Sigmoid colon (tissue), 7 donors: ENCODE measurements around the gene FSTL3. TPM values are rescaled to one million over a fixed set of nuclear protein-coding genes. Genes with fewer than 3 reads are reported as not detected.
"Not testable (repeated sequence)": the region's sequence is repeated elsewhere in the genome, so short reads cannot be mapped to it uniquely, and the experiment has no call there.

ENCODE experiments used
- DNase-seq: peaks from one replicate; pipeline ENCODE4 v3.0.0-alpha.2; 2019
- H3K27ac ChIP-seq, 4 donors: fragments of 200-600 bp; sonication (generic); one replicate each; pipeline ENCODE4 v1.5.1; 2016 to 2019; ENCODE audit warnings: mild to moderate bottlenecking in 1 of 4
- H3K27me3 ChIP-seq, 3 donors: fragments of 200-600 bp; sonication (generic); one replicate each; pipeline ENCODE4 v1.5.1; 2019; ENCODE audit warnings: mild to moderate bottlenecking in 1 of 3
- H3K36me3 ChIP-seq, 4 donors: fragments of 200-600 bp; sonication (generic); one replicate each; pipeline ENCODE4 v1.5.1; 2016 to 2019
- H3K4me1 ChIP-seq, 4 donors: fragments of 200-600 bp; sonication (generic); one replicate each; pipeline ENCODE4 v1.5.1; 2017 to 2019
- H3K4me3 ChIP-seq, 4 donors: fragments of 200-600 bp; sonication (generic); one replicate each; pipeline ENCODE4 v1.5.1; 2017 to 2019; ENCODE audit warnings: mild to moderate bottlenecking in 2 of 4, moderate library complexity in 1 of 4
- H3K9me3 ChIP-seq, 4 donors: fragments of 200-600 bp in 3 of 4; sonication (generic) in 3 of 4; one replicate each; pipeline versions ENCODE4 v1.5.1 to v1.6.1; 2013 to 2019
- EP300 ChIP-seq, 4 donors: sonication (generic); formaldehyde crosslinking; IDR thresholded peaks; one replicate each; pipeline ENCODE4 v1.6.1; 2017; ENCODE audit warnings: antibody characterized with exemption in 4 of 4
- POLR2A ChIP-seq, 2 donors: fragments of 450-650 bp; IDR thresholded peaks; one replicate each; pipeline ENCODE4 v1.6.1; 2016; ENCODE audit warnings: antibody characterized with exemption in 2 of 2, mild to moderate bottlenecking in 2 of 2, moderate library complexity in 2 of 2
- POLR2AphosphoS5 ChIP-seq, 4 donors: sonication (generic); formaldehyde crosslinking; IDR thresholded peaks; one replicate each; pipeline ENCODE4 v1.6.1; 2017; ENCODE audit warnings: antibody characterized with exemption in 4 of 4
- WGBS, 2 donors: extraction: QIAGEN DNeasy Blood & Tissue Kit; methylation state at CpG; one replicate each; pipeline ENCODE4 v1.1.7; 2013; 5-methylcytosine and 5-hydroxymethylcytosine counted together
- intact Hi-C: fragments of 100-400 bp; cut with DNase I; formaldehyde crosslinking; loops from one replicate; pipeline ENCODE4 v1.15.1; 2023
- polyA plus RNA-seq, 3 donors: library from polyadenylated mRNA; stranded (reverse); fragments of 200-250 nt; gene quantifications; one replicate each; pipeline ENCODE4 v1.2.3, GENCODE V29; 2013
- total RNA-seq, 4 donors: library from RNA; depleted of rRNA; stranded (reverse); fragments of >200 nt; gene quantifications; one replicate each; pipeline ENCODE4 v1.1.0, GENCODE V29; 2016
- TF ChIP-seq, protein P1 (sequence below), 4 experiments: fragments of 450-650 bp in 3 of 4; fragments of 200-600 bp in 1 of 4; IDR thresholded peaks; one replicate each; pipeline ENCODE4 v1.5.1; 2016 to 2019; ENCODE audit warnings: antibody characterized with exemption in 4 of 4, mild to moderate bottlenecking in 3 of 4, moderate library complexity in 2 of 4
- donor health status: healthy with polysubstance abuse.
- donor health status: Bipolar disorder and iron deficiency.
- donor health status: healthy.

The FSTL3 gene
- total and polyA plus RNA-seq, 7 donors = 1.6 to 118 (median 35.7) TPM

DNA sequence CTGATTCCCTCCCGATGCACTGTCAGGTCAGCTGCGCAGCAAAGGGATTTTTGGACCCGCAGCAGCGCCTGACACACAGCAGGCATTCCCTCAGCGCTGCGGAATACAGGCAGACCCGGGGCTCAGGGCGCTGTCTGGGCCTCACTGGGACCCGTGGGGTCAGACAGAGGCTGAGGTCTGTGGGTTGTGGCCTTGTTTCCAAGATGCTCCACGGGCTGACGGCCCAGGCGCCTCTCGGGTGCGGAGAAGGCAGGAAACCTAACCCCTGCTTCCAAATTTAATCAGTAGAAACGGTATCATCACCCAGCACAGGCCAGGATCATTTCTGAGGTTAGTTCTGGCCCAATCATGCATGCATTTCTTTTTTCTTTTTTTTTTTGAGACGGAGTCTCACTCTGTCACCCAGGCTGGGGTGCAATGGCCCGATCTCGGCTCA, 12.5 kb upstream of the FSTL3 start:
- Histone ChIP-seq H3K9me3 (no peaks in the 10 kb centered on the region), H3K4me1 (peaks cover 0 to 59% (median 55%) of the 10 kb centered on the region in 4 donors), H3K36me3 (no peaks in the 10 kb centered on the region), H3K27ac (peak overlapping the region; percentile 96 to 99 (median 96)), H3K4me3 (peak overlapping the region; percentile 39 to 100 (median 90)), H3K27me3 (no peaks in the 10 kb centered on the region)
- TF ChIP-seq POLR2A (IDR thresholded peaks at IDR 0.05) (no peak), POLR2AphosphoS5 (IDR thresholded peaks at IDR 0.05) (no peak), EP300 (IDR thresholded peaks at IDR 0.05) (no peak)
- TF ChIP-seq, protein P1, sequence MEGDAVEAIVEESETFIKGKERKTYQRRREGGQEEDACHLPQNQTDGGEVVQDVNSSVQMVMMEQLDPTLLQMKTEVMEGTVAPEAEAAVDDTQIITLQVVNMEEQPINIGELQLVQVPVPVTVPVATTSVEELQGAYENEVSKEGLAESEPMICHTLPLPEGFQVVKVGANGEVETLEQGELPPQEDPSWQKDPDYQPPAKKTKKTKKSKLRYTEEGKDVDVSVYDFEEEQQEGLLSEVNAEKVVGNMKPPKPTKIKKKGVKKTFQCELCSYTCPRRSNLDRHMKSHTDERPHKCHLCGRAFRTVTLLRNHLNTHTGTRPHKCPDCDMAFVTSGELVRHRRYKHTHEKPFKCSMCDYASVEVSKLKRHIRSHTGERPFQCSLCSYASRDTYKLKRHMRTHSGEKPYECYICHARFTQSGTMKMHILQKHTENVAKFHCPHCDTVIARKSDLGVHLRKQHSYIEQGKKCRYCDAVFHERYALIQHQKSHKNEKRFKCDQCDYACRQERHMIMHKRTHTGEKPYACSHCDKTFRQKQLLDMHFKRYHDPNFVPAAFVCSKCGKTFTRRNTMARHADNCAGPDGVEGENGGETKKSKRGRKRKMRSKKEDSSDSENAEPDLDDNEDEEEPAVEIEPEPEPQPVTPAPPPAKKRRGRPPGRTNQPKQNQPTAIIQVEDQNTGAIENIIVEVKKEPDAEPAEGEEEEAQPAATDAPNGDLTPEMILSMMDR (IDR thresholded peaks at IDR 0.05) = no peak
- intact Hi-C loops = loop anchor here (2.0 to 5.0 kb wide), 4 partner anchors 17 to 134 kb away; partner anchors contain the start of genes FGF22, PALM and PTBP1
- DNase-seq = no peak
- 48 to 62% methylated on average over 18 of the region's 18 CpGs for WGBS, 2 donors

DNA sequence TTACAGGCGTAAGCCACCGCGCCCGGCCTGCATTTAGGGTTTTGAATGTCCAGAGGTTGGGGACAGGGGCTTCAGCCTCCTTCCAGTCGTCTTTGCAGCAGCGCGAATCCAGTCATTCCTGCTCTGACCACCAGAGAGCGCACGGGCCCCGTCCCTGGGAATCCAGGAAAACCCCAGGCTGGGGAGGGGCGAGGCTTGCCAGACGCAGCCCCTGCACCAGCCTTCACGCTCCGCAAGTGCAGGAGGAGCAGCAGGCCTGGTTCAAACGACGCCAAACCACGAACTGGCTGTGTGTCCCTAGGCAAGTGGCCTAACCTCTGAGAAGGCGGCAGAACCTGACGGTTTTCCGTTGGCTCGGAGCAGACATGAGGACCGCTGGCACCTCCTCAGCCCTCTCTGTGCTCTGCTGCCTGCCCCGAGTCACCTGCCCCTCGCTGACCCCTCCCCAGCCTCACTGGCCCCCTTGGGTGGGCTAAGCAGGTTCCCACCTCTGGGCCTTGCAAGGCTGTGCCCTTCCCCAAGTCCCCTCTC, 11.2 kb upstream of the FSTL3 start:
- 1 to 12% methylated on average over 24 of the region's 24 CpGs for WGBS, 2 donors
- peaks cover 0 to 46% (median 42%) of the 10 kb centered on the region in 4 donors for H3K4me1 ChIP-seq
- H3K27ac ChIP-seq = peak overlapping the region; percentile 10 to 99 (median 67)
- peak overlapping the region in 3 of 4 donors; percentile 21 to 36 (median 29) for H3K4me3 ChIP-seq
- intact Hi-C loops = loop anchor here (1.0 to 5.0 kb wide), 3 partner anchors 16 to 132 kb away; partner anchors contain the start of gene PTBP1
- H3K27me3 ChIP-seq = no peaks in the 10 kb centered on the region
- peak; percentile 88 for DNase-seq
- TF ChIP-seq POLR2A (IDR thresholded peaks at IDR 0.05) (no peak), EP300 (IDR thresholded peaks at IDR 0.05) (no peak), POLR2AphosphoS5 (IDR thresholded peaks at IDR 0.05) (peak in 2 of 4 donors; percentile 23 to 24)
- TF ChIP-seq, protein P1 (IDR thresholded peaks at IDR 0.05) = peak; percentile 92 to 98 (median 96)
- H3K9me3 ChIP-seq = no peaks in the 10 kb centered on the region
- no peaks in the 10 kb centered on the region for H3K36me3 ChIP-seq

DNA sequence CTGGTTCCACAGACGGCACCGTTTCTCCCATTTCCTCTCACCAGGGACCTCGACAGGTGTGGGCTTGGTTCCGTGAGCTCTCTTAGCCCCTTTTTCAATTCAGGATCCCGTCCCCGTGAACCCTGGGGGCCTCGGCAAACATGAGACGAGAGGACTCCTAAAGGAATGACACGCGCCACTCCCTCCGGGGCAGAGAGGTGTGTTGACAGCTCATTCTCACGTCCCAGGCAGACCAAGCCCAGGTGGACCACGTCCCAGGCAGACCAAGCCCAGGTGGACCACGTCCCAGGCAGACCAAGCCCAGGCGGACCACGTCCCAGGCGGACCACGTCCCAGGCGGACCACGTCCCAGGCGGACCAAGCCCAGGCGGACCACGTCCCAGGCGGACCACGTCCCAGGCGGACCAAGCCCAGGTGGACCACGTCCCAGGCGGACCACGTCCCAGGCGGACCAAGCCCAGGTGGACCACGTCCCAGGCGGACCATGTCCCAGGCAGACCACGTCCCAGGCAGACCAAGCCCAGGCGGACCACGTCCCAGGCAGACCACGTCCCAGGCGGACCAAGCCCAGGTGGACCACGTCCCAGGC, 9.1 kb upstream of the FSTL3 start:
- WGBS, 2 donors = 86 to 91% methylated on average over 38 of the region's 38 CpGs
- H3K9me3 ChIP-seq, intact Hi-C loops, DNase-seq, H3K36me3 ChIP-seq, H3K27me3 ChIP-seq, H3K4me3 ChIP-seq, H3K27ac ChIP-seq: not testable (repeated sequence)
- H3K4me1 ChIP-seq = peaks cover 0 to 25% (median 21%) of the 10 kb centered on the region in 4 donors

DNA sequence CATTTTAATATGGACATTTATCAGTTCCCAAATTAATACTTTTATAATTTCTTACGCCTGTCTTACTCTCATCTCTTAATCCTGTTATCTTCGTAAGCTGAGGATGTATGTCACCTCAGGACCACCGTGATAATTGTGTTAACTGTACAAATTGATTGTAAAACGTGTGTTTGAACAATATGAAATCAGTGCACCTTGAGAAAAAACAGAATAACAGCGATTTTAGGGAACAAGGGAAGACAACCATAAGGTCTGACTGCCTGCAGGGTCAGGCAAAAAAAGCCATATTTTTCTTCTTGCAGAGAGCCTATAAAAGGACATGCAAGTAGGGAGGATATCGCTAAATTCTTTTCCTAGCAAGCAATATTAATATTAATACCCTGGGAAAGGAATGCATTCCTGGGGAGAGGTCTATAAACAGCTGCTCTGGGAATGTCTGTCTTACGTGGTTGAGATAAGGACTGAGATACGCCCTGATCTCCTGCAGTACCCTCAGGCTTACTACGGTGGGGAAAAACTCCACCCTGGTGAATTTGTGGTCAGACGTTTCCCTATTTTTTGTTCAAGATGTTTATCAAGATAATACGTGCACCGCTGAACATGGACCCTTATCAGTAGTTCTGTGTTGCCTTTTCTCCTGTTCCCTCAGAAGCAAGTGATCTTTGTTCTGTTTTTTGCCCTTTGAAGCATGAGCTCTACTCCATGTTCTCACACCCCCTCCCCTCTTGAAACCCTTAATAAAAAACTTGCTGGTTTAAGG, 7.3 kb upstream of the FSTL3 start:
- intact Hi-C loops, H3K9me3 ChIP-seq, H3K4me3 ChIP-seq, H3K27ac ChIP-seq, DNase-seq, H3K27me3 ChIP-seq, H3K36me3 ChIP-seq: not testable (repeated sequence)
- WGBS, 2 donors = 45 to 52% methylated on average over 12 of the region's 12 CpGs
- peaks cover 0 to 18% (median 14%) of the 10 kb centered on the region in 4 donors for H3K4me1 ChIP-seq

DNA sequence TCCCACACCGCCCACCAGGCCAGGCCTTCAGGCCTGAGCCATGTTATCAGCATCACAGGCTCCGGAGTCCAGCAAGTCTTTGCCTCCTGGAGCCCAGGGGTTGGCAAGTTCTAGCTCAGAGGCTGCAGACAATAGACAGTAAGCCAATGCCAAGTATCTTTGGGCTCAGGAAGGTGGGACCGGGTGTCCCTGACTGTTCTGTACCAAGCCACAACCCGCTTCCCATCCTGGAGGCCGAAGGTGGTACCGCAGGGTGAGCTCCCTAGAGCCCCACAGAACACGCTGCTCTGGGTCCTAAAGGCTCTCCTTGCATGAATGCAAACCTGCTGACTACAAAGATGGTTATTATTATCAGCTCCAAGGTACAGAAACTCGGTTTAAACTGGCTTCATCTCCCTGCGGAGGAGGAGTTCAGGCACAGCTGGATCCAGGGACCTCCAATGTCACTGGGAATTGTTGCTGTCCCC, 5.5 kb upstream of the FSTL3 start:
- TF ChIP-seq POLR2A (IDR thresholded peaks at IDR 0.05) (no peak), EP300 (IDR thresholded peaks at IDR 0.05) (no peak), POLR2AphosphoS5 (IDR thresholded peaks at IDR 0.05) (no peak)
- TF ChIP-seq, protein P1 (IDR thresholded peaks at IDR 0.05) = no peak
- no peaks in the 10 kb centered on the region for H3K9me3 ChIP-seq
- DNase-seq = no peak
- no peak overlapping the region for H3K27ac ChIP-seq
- no peak overlapping the region for H3K4me3 ChIP-seq
- no peaks in the 10 kb centered on the region for H3K27me3 ChIP-seq
- 77 to 83% methylated on average over 9 of the region's 9 CpGs for WGBS, 2 donors
- H3K4me1 ChIP-seq = peaks cover 0 to 7% (median 4%) of the 10 kb centered on the region in 4 donors
- no peaks in the 10 kb centered on the region for H3K36me3 ChIP-seq
- intact Hi-C loops = no loop called here
